22Rv1 (cell line): ENCODE results near the gene STUM.

Experiments
- CTCF ChIP-seq: fragments of 450-650 bp; IDR thresholded peaks from 2 replicates; pipeline ENCODE4 v1.5.1; 2017; ENCODE audit warnings: mild to moderate bottlenecking
- ZFX ChIP-seq: fragments of 450-650 bp; IDR thresholded peaks from 2 replicates; pipeline ENCODE4 v1.6.1; 2017; ENCODE audit warnings: antibody characterized with exemption, borderline replicate concordance

GRCh38 chr1:226651732-226652105 lies 103.2 kb downstream of the STUM start:
- TF ChIP-seq CTCF, result no peak
- no peak for TF ChIP-seq ZFX
